Stomach (tissue), 4 donors: Measurements from ENCODE around the gene HINT1.

Source experiments
- CTCF ChIP-seq, 7 experiments: fragments of 450-650 bp in 4 of 7; fragments of 200-600 bp in 3 of 7; sonication (generic) in 3 of 7; IDR thresholded peaks; one replicate each; pipeline ENCODE4 v1.5.1; 2016 to 2019; ENCODE audit warnings: antibody characterized with exemption in 7 of 7, control low read depth in 2 of 7, mild to moderate bottlenecking in 1 of 7
- POLR2A ChIP-seq, 4 donors: fragments of 450-650 bp; IDR thresholded peaks; one replicate each; pipeline ENCODE4 v1.6.1; 2016; ENCODE audit warnings: antibody characterized with exemption in 4 of 4, control low read depth in 2 of 4, mild to moderate bottlenecking in 1 of 4, moderate library complexity in 1 of 4

GRCh38 chr5:131167615-131168014 is 2.6 kb upstream of the HINT1 start:
- TF ChIP-seq CTCF (IDR thresholded peaks at IDR 0.05) (no peak), POLR2A (IDR thresholded peaks at IDR 0.05) (no peak)
